ENCODE results near the gene MELTF. TPM values are rescaled to one million over a fixed set of nuclear protein-coding genes. Genes with fewer than 3 reads are reported as not detected.

MELTF gene
- total RNA-seq, 2 donors from 2014 or later, result 15.7 to 31.2 TPM

GRCh38 chr3:196969660-196970546 lies 59.7 kb downstream of the MELTF start:
- H3K9ac ChIP-seq (ENCODE audit: low read depth in 2 of 2, low read length in 2 of 2), result peak overlapping the region in 1 of 2 donors; percentile 94
- no peaks in the 10 kb centered on the region for H3K27me3 ChIP-seq
- H3K36me3 ChIP-seq, result no peaks in the 10 kb centered on the region
- intact Hi-C loops (cut with DNase I), result loop anchor here (2.0 kb wide), 1 partner anchor 131 kb away; no protein-coding TSS in a partner anchor
- no peaks in the 10 kb centered on the region for H3K9me3 ChIP-seq
- peak overlapping the region; percentile 82 for H3K27ac ChIP-seq
- DNase-seq, result peak; percentile 68
- TF ChIP-seq CTCF (IDR thresholded peaks at IDR 0.05), result peak; percentile 78
- H3K4me3 ChIP-seq, result peak overlapping the region; percentile 78
- H3K4me1 ChIP-seq, result peaks cover 9% of the 10 kb centered on the region

- H3K27ac ChIP-seq, result peak overlapping the region; percentile 82
- peak overlapping the region; percentile 79 to 94 for H3K9ac ChIP-seq (ENCODE audit: low read depth in 2 of 2, low read length in 2 of 2)
Measured at GRCh38 chr3:196969134-196969659, 60.4 kb downstream of the MELTF start.

GRCh38 chr3:196968233-196969133 lies 61.1 kb downstream of the MELTF start, which contains the start of gene PIGZ:
PIGZ (minus strand) TSS chr3:196968833; CDS start chr3:196952031, 16,802 bp downstream.
- peaks cover 9% of the 10 kb centered on the region for H3K4me1 ChIP-seq
- peak within 1 kb of the TSS; percentile 79 to 94 for H3K9ac ChIP-seq (ENCODE audit: low read depth in 2 of 2, low read length in 2 of 2)
- TF ChIP-seq CTCF (IDR thresholded peaks at IDR 0.05), result no peak
- intact Hi-C loops (cut with DNase I), result loop anchor here (2.0 kb wide), 1 partner anchor 130 kb away; no protein-coding TSS in a partner anchor
- no peaks in the 10 kb centered on the region for H3K9me3 ChIP-seq
- H3K4me3 ChIP-seq, result peak within 1 kb of the TSS; percentile 78
- H3K27me3 ChIP-seq, result no peaks in the 10 kb centered on the region
- H3K36me3 ChIP-seq, result no peaks in the 10 kb centered on the region
- H3K27ac ChIP-seq, result peak within 1 kb of the TSS; percentile 82
- peak; percentile 63 for DNase-seq

More at GRCh38 chr3:196969134-196969659, 60.4 kb downstream of the MELTF start:
- Histone ChIP-seq H3K27me3 (no peaks in the 10 kb centered on the region), H3K4me1 (peaks cover 9% of the 10 kb centered on the region), H3K36me3 (no peaks in the 10 kb centered on the region), H3K9me3 (no peaks in the 10 kb centered on the region), H3K4me3 (peak overlapping the region; percentile 78)
- no peak for TF ChIP-seq CTCF (IDR thresholded peaks at IDR 0.05)
- no peak for DNase-seq
- intact Hi-C loops (cut with DNase I), result loop anchor here (2.0 kb wide), 1 partner anchor 130 kb away; no protein-coding TSS in a partner anchor

GRCh38 chr3:196967412-196968232 lies 62.0 kb downstream of the MELTF start:
- no peak for TF ChIP-seq CTCF (IDR thresholded peaks at IDR 0.05)
- Histone ChIP-seq H3K27ac (peak overlapping the region; percentile 62), H3K4me3 (peak overlapping the region; percentile 78), H3K4me1 (peaks cover 9% of the 10 kb centered on the region), H3K36me3 (no peaks in the 10 kb centered on the region), H3K27me3 (no peaks in the 10 kb centered on the region), H3K9me3 (no peaks in the 10 kb centered on the region), H3K9ac (ENCODE audit: low read depth in 2 of 2, low read length in 2 of 2) (peak overlapping the region; percentile 74 to 89)
- DNase-seq, result no peak
- intact Hi-C loops (cut with DNase I), result loop anchor here (2.0 kb wide), 1 partner anchor 129 kb away; no protein-coding TSS in a partner anchor

Measured in colonic mucosa (tissue), 4 donors.